Measurements from ENCODE around the gene DNER. TPM values are rescaled to one million over a fixed set of nuclear protein-coding genes. Genes with fewer than 3 reads are reported as not detected.

Gene DNER
- total and polyA plus RNA-seq, 2 of the 4 experiments (the other 2 are of a cell fraction): under 0.01 to 0.14 TPM

- H3K56ac ChIP-seq (ENCODE audit: extremely low read depth, insufficient read depth, low read length): no peak overlapping the region
- in situ Hi-C loops (cut with MboI; ENCODE audit: low sequenced_read_pairs): no loop called here
- H3K18ac ChIP-seq (ENCODE audit: low read depth, low read length): peak overlapping the region; percentile 92; the same call in 1 of the 2 replicates
- H2AK5ac ChIP-seq (ENCODE audit: low read depth, low read length): peak overlapping the region; percentile 22
- intact Hi-C loops (cut with micrococcal nuclease): no loop called here
- POLR2A ChIA-PET (ENCODE audit: unreplicated experiment): no interaction called here
- peaks cover 8% of the 10 kb centered on the region; the same call in 1 of the 2 replicates for H3K9me1 ChIP-seq (ENCODE audit: insufficient read depth, low read length)
- no peak overlapping the region for H2AK9ac ChIP-seq (replicated peaks; ENCODE audit: low read depth, low read length, poor library complexity)
- peak overlapping the region; percentile 75 for H2BK20ac ChIP-seq (ENCODE audit: low read depth, low read length)
- CTCF ChIA-PET: no interaction called here
- H2BK120ac ChIP-seq (ENCODE audit: low read depth, low read length): peak overlapping the region; percentile 80
- H3K79me1 ChIP-seq (ENCODE audit: low read depth in 1 of 2, low read length in 2 of 2): no peaks in the 10 kb centered on the region
- no peaks in the 10 kb centered on the region; the same call in 1 of the 2 replicates for H3K9me3 ChIP-seq (ENCODE audit: control insufficient read depth, insufficient read depth, low read length)
- H3K27me3 ChIP-seq (ENCODE audit: control insufficient read depth, insufficient read depth, low read length): no peaks in the 10 kb centered on the region
- peak overlapping the region; percentile 69; the same call in 2 of the 3 replicates for H2BK15ac ChIP-seq (ENCODE audit: low read depth, low read length)
- peak overlapping the region; percentile 83; the same call in 1 of the 2 replicates for H3K27ac ChIP-seq (ENCODE audit: insufficient read depth, low read length)
- BruUV-seq (replicated peaks): no TSS peak
- peak overlapping the region; percentile 44 for H3K4ac ChIP-seq (ENCODE audit: low read depth, low read length)
- peak overlapping the region; percentile 17 to 31; a peak in 3 of 4 replicates for H4K8ac ChIP-seq (ENCODE audit: low read depth in 2 of 2, low read length in 2 of 2)
- peak overlapping the region; percentile 3 for H2AFZ ChIP-seq (replicated peaks; ENCODE audit: low read length, poor library complexity)
- no peak overlapping the region for H3K4me2 ChIP-seq (ENCODE audit: low read depth, low read length)
- DNase-seq (no peak), ATAC-seq (ENCODE audit: low read depth) (no peak)
- H3K23ac ChIP-seq (ENCODE audit: low read depth, low read length): no peak overlapping the region; the same call in 1 of the 2 replicates
- H3K4me1 ChIP-seq (ENCODE audit: control insufficient read depth, insufficient read depth, low read length): peaks cover 15% of the 10 kb centered on the region
- no peak overlapping the region for H3K14ac ChIP-seq (replicated peaks; ENCODE audit: low read depth, low read length)
- no peaks in the 10 kb centered on the region for H3K36me3 ChIP-seq (ENCODE audit: control insufficient read depth, insufficient read depth, low read length)
- TF ChIP-seq FOS (IDR thresholded peaks at IDR 0.05; ENCODE audit: low read depth, low read length): no peak
- TF ChIP-seq CHD1 (IDR thresholded peaks at IDR 0.05; ENCODE audit: low read depth, low read length): no peak
- TF ChIP-seq MAFK (IDR thresholded peaks at IDR 0.05; ENCODE audit: low read depth, low read length): no peak
- TF ChIP-seq RAD21 (IDR thresholded peaks at IDR 0.05; ENCODE audit: low read length): no peak
- TF ChIP-seq MAZ (IDR thresholded peaks at IDR 0.05; ENCODE audit: borderline replicate concordance, low read depth, low read length): no peak
- no peak for TF ChIP-seq USF2 (IDR thresholded peaks at IDR 0.05; ENCODE audit: low read depth, low read length)
- no peak for TF ChIP-seq RCOR1 (IDR thresholded peaks at IDR 0.05; ENCODE audit: insufficient replicate concordance, low read length)
- TF ChIP-seq BHLHE40 (IDR thresholded peaks at IDR 0.05; ENCODE audit: low read depth, low read length): no peak
- no peak for TF ChIP-seq NFE2L2 (IDR thresholded peaks at IDR 0.05; ENCODE audit: low read depth, low read length)
- no peak for TF ChIP-seq ELK1 (IDR thresholded peaks at IDR 0.05; ENCODE audit: borderline replicate concordance, low read depth, low read length)
- H4K5ac ChIP-seq (ENCODE audit: low read depth, low read length): peak overlapping the region; percentile 31
- H4K91ac ChIP-seq (ENCODE audit: insufficient read depth, low read depth, low read length): peak overlapping the region; percentile 64
- peak overlapping the region; percentile 5 for H2BK5ac ChIP-seq (ENCODE audit: low read depth, low read length, poor library complexity, severe bottlenecking)
- 80% methylated on average over 1 of the region's 6 CpGs; no CpG with 5 or more reads in 1 of the 2 experiments for WGBS, 2 experiments (ENCODE audit: extremely low coverage in 2 of 2, insufficient read length in 1 of 2)
- no peak overlapping the region for H3K4me3 ChIP-seq (ENCODE audit: insufficient read depth, low read depth, low read length)
- dilution Hi-C loops (cut with HindIII; ENCODE audit: low sequenced_read_pairs, unreplicated experiment): no loop called here
- no peak overlapping the region for H3K9ac ChIP-seq (ENCODE audit: low read depth, low read length)
- H4K20me1 ChIP-seq (ENCODE audit: insufficient read depth, low read length): no peaks in the 10 kb centered on the region
These were observed 304.1 kb downstream of the DNER start for GRCh38 chr2:229410264-229410663.

Measured in IMR-90 (cell line).